BE2C (cell line): ENCODE results near the gene DUSP3.

Source experiments
- DNase-seq: peaks from one replicate; pipeline ENCODE4 v3.0.0-alpha.2; 2020
- H3K27me3 ChIP-seq: fragments of 250-450 bp; sonication (Bioruptor Pico); 2 replicates; pipeline ENCODE4 v1.5.1; 2020; ENCODE audit warnings: mild to moderate bottlenecking
- H3K36me3 ChIP-seq: fragments of 250-450 bp; sonication (Bioruptor Pico); 2 replicates; pipeline ENCODE4 v1.5.1; 2020; ENCODE audit warnings: mild to moderate bottlenecking
- H3K4me1 ChIP-seq: fragments of 250-450 bp; sonication (Bioruptor Pico); 2 replicates; pipeline ENCODE4 v1.5.1; 2020
- H3K4me3 ChIP-seq: 2 replicates; pipeline ENCODE4 v1.5.1; 2011; ENCODE audit warnings: low read depth, low read length
- H3K9me3 ChIP-seq: fragments of 250-450 bp; sonication (Bioruptor Pico); 2 replicates; pipeline ENCODE4 v1.5.1; 2020
- TF ChIP-seq, protein P1 (sequence below): IDR thresholded peaks from 2 replicates; pipeline ENCODE4 v1.5.1; 2012; ENCODE audit warnings: mild to moderate bottlenecking, low read depth, low read length

Gene DUSP3

GRCh38 chr17:43722870-43723665 is 55.7 kb downstream of the DUSP3 start:
- no peak for DNase-seq
- H3K27me3 ChIP-seq: no peaks in the 10 kb centered on the region
- H3K36me3 ChIP-seq: no peaks in the 10 kb centered on the region
- H3K9me3 ChIP-seq: no peaks in the 10 kb centered on the region
- H3K4me3 ChIP-seq: no peak overlapping the region
- TF ChIP-seq, protein P1, sequence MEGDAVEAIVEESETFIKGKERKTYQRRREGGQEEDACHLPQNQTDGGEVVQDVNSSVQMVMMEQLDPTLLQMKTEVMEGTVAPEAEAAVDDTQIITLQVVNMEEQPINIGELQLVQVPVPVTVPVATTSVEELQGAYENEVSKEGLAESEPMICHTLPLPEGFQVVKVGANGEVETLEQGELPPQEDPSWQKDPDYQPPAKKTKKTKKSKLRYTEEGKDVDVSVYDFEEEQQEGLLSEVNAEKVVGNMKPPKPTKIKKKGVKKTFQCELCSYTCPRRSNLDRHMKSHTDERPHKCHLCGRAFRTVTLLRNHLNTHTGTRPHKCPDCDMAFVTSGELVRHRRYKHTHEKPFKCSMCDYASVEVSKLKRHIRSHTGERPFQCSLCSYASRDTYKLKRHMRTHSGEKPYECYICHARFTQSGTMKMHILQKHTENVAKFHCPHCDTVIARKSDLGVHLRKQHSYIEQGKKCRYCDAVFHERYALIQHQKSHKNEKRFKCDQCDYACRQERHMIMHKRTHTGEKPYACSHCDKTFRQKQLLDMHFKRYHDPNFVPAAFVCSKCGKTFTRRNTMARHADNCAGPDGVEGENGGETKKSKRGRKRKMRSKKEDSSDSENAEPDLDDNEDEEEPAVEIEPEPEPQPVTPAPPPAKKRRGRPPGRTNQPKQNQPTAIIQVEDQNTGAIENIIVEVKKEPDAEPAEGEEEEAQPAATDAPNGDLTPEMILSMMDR: no peak
- H3K4me1 ChIP-seq: no peaks in the 10 kb centered on the region

DNA sequence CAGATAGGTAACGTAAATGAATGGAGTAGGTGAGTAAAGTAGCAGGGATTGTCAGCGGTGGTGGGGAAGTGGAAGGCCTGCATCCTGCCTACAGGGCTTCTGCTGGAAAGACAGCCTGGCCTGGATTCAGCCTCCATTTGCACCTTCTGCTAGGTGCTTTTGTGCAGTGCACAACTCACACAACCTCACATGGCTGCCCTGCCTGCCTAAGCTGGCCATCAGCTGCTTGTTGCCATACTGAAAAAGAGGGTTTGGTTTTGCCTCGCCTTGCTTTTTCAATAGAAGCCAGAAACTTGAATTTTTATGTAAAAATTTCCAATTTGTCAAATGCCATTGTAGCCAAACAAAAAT is 56.5 kb downstream of the DUSP3 start:
- no peaks in the 10 kb centered on the region for H3K36me3 ChIP-seq
- TF ChIP-seq, protein P1: no peak
- no peak overlapping the region for H3K4me3 ChIP-seq
- DNase-seq: no peak
- no peaks in the 10 kb centered on the region for H3K4me1 ChIP-seq
- H3K27me3 ChIP-seq: no peaks in the 10 kb centered on the region
- H3K9me3 ChIP-seq: no peaks in the 10 kb centered on the region

GRCh38 chr17:43721537-43722268 is 57.1 kb downstream of the DUSP3 start:
- Histone ChIP-seq H3K27me3 (no peaks in the 10 kb centered on the region; the same call in 1 of the 2 replicates), H3K4me1 (no peaks in the 10 kb centered on the region), H3K4me3 (no peak overlapping the region; the same call in 1 of the 2 replicates), H3K36me3 (no peaks in the 10 kb centered on the region), H3K9me3 (no peaks in the 10 kb centered on the region)
- no peak for DNase-seq
- TF ChIP-seq, protein P1: no peak

GRCh38 chr17:43720311-43721060 is 58.3 kb downstream of the DUSP3 start:
- H3K36me3 ChIP-seq: no peaks in the 10 kb centered on the region
- no peaks in the 10 kb centered on the region for H3K4me1 ChIP-seq
- H3K9me3 ChIP-seq: no peaks in the 10 kb centered on the region
- no peaks in the 10 kb centered on the region; the same call in 1 of the 2 replicates for H3K27me3 ChIP-seq
- TF ChIP-seq, protein P1: no peak
- peak; percentile 51 for DNase-seq
- H3K4me3 ChIP-seq: peak overlapping the region; percentile 54

DNA sequence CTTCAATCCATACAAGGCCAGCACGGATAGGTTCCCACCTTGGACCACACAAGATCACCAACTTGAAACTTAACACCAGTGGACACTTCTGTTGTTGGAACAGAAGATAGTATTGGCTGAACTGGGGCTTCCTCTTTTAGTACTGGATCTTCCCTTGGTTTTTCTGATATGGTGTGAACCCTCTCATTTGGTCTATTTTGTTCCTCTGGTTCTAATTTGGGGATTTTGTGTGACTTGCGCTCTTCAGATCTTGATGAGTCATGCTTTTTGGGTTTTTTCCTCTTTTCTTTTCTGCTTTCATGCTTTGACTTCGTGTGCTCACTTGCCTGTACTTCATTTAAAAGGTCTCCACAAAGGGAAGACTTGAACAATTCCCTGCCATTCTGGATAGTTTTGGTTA is 59.2 kb downstream of the DUSP3 start:
- H3K4me1 ChIP-seq: no peaks in the 10 kb centered on the region
- no peak overlapping the region for H3K4me3 ChIP-seq

More for the DNA sequence above, 59.2 kb downstream of the DUSP3 start:
- H3K36me3 ChIP-seq: no peaks in the 10 kb centered on the region
- no peak for DNase-seq
- no peaks in the 10 kb centered on the region for H3K9me3 ChIP-seq
- no peaks in the 10 kb centered on the region; the same call in 1 of the 2 replicates for H3K27me3 ChIP-seq
- TF ChIP-seq, protein P1: no peak
